SH-SY5Y (cell line): Measurements from ENCODE around the gene PLA2G3.

Source experiments
- GATA2 ChIP-seq: IDR thresholded peaks from 2 replicates; pipeline ENCODE4 v1.6.1; 2011; ENCODE audit warnings: mild to moderate bottlenecking, low read depth, low read length
- GATA3 ChIP-seq: IDR thresholded peaks from 2 replicates; pipeline ENCODE4 v1.6.1; 2011; ENCODE audit warnings: low read depth, mild to moderate bottlenecking, low read length, moderate library complexity

The PLA2G3 gene

GRCh38 chr22:31136711-31137110 lies 3.6 kb downstream of the PLA2G3 start:
- no peak for TF ChIP-seq GATA2
- no peak for TF ChIP-seq GATA3

GRCh38 chr22:31136155-31136554 lies 4.2 kb downstream of the PLA2G3 start:
- TF ChIP-seq GATA3, result no peak
- TF ChIP-seq GATA2, result no peak

DNA sequence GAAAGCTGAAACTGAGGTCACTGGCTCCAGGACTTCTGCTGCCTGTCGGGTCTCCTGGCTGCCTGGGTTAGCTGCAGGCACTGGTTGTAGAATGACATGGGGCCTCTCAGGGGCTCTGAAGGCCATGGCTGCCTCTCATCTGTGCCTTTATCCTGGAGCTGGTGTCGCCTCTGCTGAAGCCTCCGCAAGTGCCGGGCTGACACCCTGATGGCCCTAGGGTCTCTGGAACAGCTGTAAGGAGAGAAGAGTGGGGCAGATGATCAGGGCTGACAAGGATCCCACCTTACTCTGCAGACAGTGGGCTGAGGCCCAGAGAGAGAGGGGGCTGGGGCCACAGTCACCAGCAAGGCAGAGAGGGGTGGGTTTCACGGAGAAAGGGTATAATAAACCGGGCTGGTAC lies 4.6 kb downstream of the PLA2G3 start:
- TF ChIP-seq GATA3 (no peak), GATA2 (no peak)

DNA sequence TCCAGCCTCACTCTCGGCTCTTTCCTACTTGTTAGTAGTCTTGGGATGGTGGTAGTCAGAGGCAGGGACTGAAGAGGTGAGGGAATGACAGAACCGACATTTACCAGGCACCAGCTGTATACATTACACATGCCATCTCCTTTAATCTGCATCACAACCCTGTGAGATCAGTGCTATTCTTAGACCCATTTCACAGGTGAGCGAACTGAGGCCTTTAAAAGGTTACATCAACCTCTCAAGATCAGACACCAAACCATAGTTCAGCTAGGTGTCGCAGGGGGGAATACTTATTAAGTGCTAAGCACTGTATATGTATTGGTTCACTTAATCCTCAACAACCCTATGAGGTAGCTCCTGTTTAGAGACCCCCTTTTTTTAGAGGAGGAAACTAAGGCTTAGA lies 5.6 kb downstream of the PLA2G3 start:
- TF ChIP-seq GATA3 (no peak), GATA2 (no peak)

GRCh38 chr22:31133911-31134310 lies 6.4 kb downstream of the PLA2G3 start:
- TF ChIP-seq GATA3 (no peak), GATA2 (no peak)

GRCh38 chr22:31130873-31131272 lies 9.4 kb downstream of the PLA2G3 start:
- TF ChIP-seq GATA2 (peak; percentile 52; the same call in 1 of the 2 replicates), GATA3 (no peak)

GRCh38 chr22:31128156-31128555 lies 12.2 kb downstream of the PLA2G3 start:
- TF ChIP-seq GATA3 (no peak), GATA2 (no peak)

- TF ChIP-seq GATA2 (no peak), GATA3 (no peak)
Measured at GRCh38 chr22:31127181-31127772, 13.0 kb downstream of the PLA2G3 start.

DNA sequence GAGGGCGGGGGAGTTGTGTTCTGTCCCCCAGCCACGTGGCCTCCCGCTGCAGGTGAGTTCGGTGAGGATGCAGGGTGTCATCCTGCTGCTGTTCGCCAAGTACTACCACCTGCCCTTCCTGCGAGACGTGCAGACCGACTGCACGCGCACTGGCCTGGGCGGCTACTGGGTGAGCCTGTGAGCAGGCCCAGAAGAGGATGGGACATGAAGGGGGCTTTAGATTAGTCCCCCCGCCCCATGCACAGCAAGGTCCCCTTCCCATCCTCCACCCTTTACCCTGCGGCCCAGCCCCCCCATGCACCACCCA lies 13.5 kb downstream of the PLA2G3 start:
- TF ChIP-seq GATA3 (no peak), GATA2 (no peak)

DNA sequence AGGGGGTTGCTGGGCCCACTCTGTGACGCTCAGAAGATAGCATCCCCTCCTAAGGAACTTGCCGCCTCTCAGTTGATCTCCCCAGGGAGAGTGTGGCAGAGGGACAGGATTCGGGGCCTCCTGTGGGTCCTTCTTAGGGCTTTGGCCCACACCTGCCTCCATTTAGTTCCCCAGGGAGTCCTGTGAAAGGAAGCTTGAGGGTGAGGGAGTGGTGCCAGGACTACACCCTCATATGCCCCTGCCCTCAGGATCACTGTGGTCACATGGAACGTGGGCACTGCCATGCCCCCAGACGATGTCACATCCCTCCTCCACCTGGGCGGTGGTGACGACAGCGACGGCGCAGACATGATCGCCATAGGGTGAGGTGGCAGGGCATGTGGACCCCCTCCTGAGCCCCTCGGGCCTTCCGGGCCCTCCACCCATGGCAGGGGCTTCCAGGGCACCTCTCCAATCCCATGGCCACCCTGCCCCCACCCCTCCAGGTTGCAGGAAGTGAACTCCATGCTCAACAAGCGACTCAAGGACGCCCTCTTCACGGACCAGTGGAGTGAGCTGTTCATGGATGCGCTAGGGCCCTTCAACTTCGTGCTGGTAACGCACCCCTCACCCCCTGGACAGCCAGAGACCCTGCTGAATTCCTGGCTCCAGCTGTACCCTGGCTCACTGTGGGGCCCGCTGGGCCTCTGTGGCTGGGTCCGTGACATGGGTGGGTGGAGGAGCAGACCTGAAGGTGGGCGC lies 14.0 kb downstream of the PLA2G3 start:
- no peak for TF ChIP-seq GATA2
- no peak for TF ChIP-seq GATA3

DNA sequence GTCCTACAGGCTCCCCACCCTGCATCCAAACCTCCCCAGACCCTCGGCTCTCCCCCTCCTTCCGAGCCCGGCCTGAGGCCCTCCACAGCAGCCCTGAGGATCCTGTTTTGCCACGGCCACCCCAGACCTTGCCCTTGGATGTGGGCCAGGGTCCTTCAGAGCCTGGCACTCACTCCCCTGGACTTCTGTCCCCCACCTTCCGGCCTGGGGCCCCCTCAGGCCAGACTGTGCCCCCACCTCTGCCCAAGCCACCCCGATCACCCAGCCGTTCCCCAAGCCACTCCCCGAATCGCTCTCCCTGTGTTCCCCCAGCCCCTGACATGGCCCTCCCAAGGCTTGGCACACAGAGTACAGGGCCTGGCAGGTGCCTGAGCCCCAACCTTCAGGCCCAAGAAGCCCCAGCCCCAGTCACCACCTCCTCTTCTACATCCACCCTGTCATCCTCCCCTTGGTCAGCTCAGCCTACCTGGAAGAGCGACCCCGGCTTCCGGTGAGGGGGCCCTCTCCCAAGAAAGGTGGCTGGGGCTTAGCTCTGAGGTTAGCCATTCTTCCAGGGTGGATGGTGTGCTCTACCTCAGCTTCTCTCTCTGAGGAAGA lies 14.7 kb downstream of the PLA2G3 start:
- TF ChIP-seq GATA3 (no peak), GATA2 (no peak)

GRCh38 chr22:31124811-31125465 lies 15.4 kb downstream of the PLA2G3 start:
- no peak for TF ChIP-seq GATA3
- no peak for TF ChIP-seq GATA2

GRCh38 chr22:31124290-31124689 lies 16.0 kb downstream of the PLA2G3 start:
- no peak for TF ChIP-seq GATA2
- no peak for TF ChIP-seq GATA3

DNA sequence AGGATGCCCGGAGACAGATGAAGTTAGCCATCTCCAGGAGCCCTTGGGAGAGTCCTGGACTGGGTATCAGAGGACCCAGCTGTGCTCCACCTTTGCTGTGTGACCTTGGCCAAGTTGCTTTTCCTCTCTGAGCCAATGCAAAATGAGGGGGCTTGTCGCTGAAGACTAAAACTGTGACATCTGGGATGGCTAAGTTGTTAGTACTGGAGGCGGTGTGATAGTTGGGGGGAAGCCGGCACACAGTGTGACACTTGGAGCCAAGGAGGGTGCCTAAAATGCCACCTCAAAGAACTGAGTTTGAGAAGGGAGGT lies 17.1 kb downstream of the PLA2G3 start:
- TF ChIP-seq GATA2 (no peak), GATA3 (no peak)
